ENCODE data around the gene GAK.

The GAK gene

GRCh38 chr4:953574-953915 is 21.4 kb upstream of the GAK start:
- Histone ChIP-seq H3K79me2 (ENCODE audit: insufficient read depth, low read length) (no peaks in the 10 kb centered on the region), H3K9ac (ENCODE audit: low read length) (no peak overlapping the region), H3K4me3 (ENCODE audit: insufficient read depth, low read length, poor library complexity, severe bottlenecking) (no peak overlapping the region), H3K36me3 (ENCODE audit: low read length) (no peaks in the 10 kb centered on the region), H3K27me3 (ENCODE audit: low read length) (no peaks in the 10 kb centered on the region), H4K20me1 (ENCODE audit: low read depth, low read length) (no peaks in the 10 kb centered on the region), H3K4me2 (ENCODE audit: low read depth, low read length, poor library complexity, severe bottlenecking) (no peak overlapping the region), H3K9me3 (ENCODE audit: insufficient read depth, low read length) (no peaks in the 10 kb centered on the region), H3F3A (ENCODE audit: insufficient read depth) (no peaks in the 10 kb centered on the region), H3K9me2 (replicated peaks; ENCODE audit: insufficient read depth, low read length) (no peaks in the 10 kb centered on the region), H2AFZ (ENCODE audit: low read depth, low read length, severe bottlenecking) (no peak overlapping the region), H3K27ac (ENCODE audit: low read depth, low read length) (no peak overlapping the region)
- no peak for TF ChIP-seq EZH2phosphoT487 (conservative IDR thresholded peaks at IDR 0.05; ENCODE audit: low read length)
- TF ChIP-seq CTCF (IDR thresholded peaks at IDR 0.05; ENCODE audit: insufficient read depth, low read length, poor library complexity, severe bottlenecking), result no peak

DNA sequence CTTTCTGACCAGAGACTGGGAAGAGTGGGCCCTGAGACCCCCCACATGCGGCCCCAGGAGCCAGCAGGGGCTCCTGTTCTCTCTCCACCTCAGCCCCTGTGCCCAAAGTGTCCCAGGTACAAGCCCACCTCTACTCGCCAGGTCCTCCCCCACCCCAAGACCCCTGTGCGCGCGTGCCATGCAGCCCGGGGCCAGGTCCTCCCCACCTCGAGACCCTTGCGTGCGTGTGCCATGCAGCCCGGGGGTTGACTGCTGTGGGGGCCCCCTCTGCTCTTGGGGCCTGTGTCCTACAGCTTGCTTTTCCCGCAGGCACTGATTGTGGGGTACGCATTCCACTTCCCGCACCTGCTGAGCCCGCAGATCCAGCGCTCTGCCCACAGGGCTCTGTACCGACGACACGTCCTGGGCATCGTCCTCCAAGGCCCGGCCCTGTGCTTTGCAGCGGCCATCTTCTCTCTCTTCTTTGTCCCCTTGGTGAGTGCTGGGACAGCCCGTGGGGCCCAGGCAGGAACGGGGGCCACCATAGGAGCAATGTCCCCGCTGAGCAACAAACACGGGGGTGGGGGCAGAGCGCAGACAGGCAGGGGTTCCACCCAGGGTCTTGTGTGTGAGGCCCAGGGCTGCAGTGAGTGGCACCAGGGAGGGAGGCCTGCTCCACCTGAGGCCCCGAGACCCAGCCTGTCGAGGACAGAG is 20.9 kb upstream of the GAK start:
- Histone ChIP-seq H3K27ac (ENCODE audit: low read depth, low read length) (no peak overlapping the region), H4K20me1 (ENCODE audit: low read depth, low read length) (no peaks in the 10 kb centered on the region), H3K79me2 (ENCODE audit: insufficient read depth, low read length) (no peaks in the 10 kb centered on the region), H3K27me3 (ENCODE audit: low read length) (no peaks in the 10 kb centered on the region), H3K4me3 (ENCODE audit: insufficient read depth, low read length, poor library complexity, severe bottlenecking) (no peak overlapping the region), H3K9ac (ENCODE audit: low read length) (no peak overlapping the region), H3K4me2 (ENCODE audit: low read depth, low read length, poor library complexity, severe bottlenecking) (no peak overlapping the region), H3K9me3 (ENCODE audit: insufficient read depth, low read length) (no peaks in the 10 kb centered on the region), H2AFZ (ENCODE audit: low read depth, low read length, severe bottlenecking) (no peak overlapping the region), H3K9me2 (replicated peaks; ENCODE audit: insufficient read depth, low read length) (no peaks in the 10 kb centered on the region), H3F3A (ENCODE audit: insufficient read depth) (no peaks in the 10 kb centered on the region), H3K36me3 (ENCODE audit: low read length) (no peaks in the 10 kb centered on the region)
- TF ChIP-seq EZH2phosphoT487 (conservative IDR thresholded peaks at IDR 0.05; ENCODE audit: low read length) (no peak), CTCF (IDR thresholded peaks at IDR 0.05; ENCODE audit: insufficient read depth, low read length, poor library complexity, severe bottlenecking) (no peak)

DNA sequence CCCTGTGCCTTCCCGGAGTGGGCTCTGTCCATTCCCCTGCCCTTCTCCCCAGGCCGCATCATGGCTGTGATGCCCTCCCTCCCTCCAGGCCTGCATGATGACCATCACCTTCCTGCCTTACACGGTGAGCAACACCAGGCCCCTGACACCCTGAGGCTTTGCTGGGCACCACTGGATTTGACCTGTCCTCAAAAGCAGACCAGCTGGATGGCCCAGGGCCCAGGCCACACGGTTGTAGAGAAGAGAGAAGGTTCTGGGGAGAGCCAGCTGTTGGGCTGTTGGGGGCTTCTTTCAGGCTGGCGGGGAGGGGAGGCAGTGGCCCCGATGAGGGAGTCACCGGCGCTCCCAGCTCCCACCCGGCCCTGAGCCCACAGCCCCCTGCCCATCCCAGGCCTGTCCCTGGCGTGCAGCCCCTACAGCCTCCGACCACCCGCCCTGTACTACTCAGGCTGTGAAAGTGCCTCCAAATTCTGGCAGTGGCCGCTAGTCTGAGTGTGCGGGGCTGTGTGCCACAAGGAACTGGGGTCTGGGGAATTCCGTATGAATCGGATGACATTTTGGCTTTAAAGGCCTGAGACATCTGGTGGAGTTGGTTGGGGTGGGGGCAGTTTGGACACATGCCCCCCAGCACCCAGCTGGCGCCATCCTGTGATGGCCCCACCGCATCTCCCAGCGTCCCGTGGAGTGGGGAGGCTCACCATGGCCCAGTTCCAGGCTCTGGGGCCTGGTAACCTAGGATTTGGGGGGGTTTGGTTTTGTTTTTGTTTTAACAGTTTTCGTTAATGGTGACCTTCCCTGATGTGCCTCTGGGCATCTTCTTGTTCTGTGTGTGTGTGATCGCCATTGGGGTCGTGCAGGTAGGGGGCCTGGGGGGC is 19.7 kb upstream of the GAK start:
- TF ChIP-seq EZH2phosphoT487 (conservative IDR thresholded peaks at IDR 0.05; ENCODE audit: low read length) (no peak), CTCF (IDR thresholded peaks at IDR 0.05; ENCODE audit: insufficient read depth, low read length, poor library complexity, severe bottlenecking) (no peak)
- Histone ChIP-seq H3K9me3 (ENCODE audit: insufficient read depth, low read length) (no peaks in the 10 kb centered on the region), H3K9me2 (replicated peaks; ENCODE audit: insufficient read depth, low read length) (no peaks in the 10 kb centered on the region), H3K4me2 (ENCODE audit: low read depth, low read length, poor library complexity, severe bottlenecking) (no peak overlapping the region), H3K79me2 (ENCODE audit: insufficient read depth, low read length) (no peaks in the 10 kb centered on the region), H3K4me3 (ENCODE audit: insufficient read depth, low read length, poor library complexity, severe bottlenecking) (no peak overlapping the region), H4K20me1 (ENCODE audit: low read depth, low read length) (no peaks in the 10 kb centered on the region), H3K36me3 (ENCODE audit: low read length) (no peaks in the 10 kb centered on the region), H3K27ac (ENCODE audit: low read depth, low read length) (no peak overlapping the region), H3K27me3 (ENCODE audit: low read length) (no peaks in the 10 kb centered on the region), H3F3A (ENCODE audit: insufficient read depth) (no peaks in the 10 kb centered on the region), H2AFZ (ENCODE audit: low read depth, low read length, severe bottlenecking) (no peak overlapping the region), H3K9ac (ENCODE audit: low read length) (no peak overlapping the region)

All from SU-DHL-6 (cell line).